OCI-LY1 (cell line): ENCODE data around the gene LSM10.

ENCODE experiments used
- CTCF ChIP-seq: fragments of 200-600 bp; sonication (generic), shearing (Covaris generic); IDR thresholded peaks from 2 replicates; pipeline ENCODE4 v1.5.1; 2017; ENCODE audit warnings: mild to moderate bottlenecking, antibody characterized with exemption, low read length, moderate library complexity, mixed read lengths
- EZH2 ChIP-seq: fragments of 200-600 bp; sonication (generic), shearing (Covaris generic); IDR thresholded peaks from 2 replicates; pipeline ENCODE4 v1.8.0; 2017; ENCODE audit warnings: borderline replicate concordance, mixed run types, mild to moderate bottlenecking, antibody characterized with exemption, low read length, moderate library complexity, mixed read lengths

GRCh38 chr1:36411674-36412648, 14.3 kb upstream of the LSM10 start:
- TF ChIP-seq CTCF (no peak), EZH2 (no peak)
